HCT116 (cell line): Measurements from ENCODE around the gene ZBTB49. TPM values are rescaled to one million over a fixed set of nuclear protein-coding genes. Genes with fewer than 3 reads are reported as not detected.

Experiments
- ATAC-seq: fragments of 200-7000 bp; cut with Tn5 transposase; 2 replicates; pipeline ENCODE4 v1.9.1; 2020; ENCODE audit warnings: mild to moderate bottlenecking, moderate library complexity
- BruUV-seq: library from RNA; stranded (reverse); fragments of 400-500 nt; replicated peaks from 2 replicates; lab custom pipeline; 2021; lab: Mats Ljungman, UMichigan
- CTCF ChIA-PET: fragments of 300-600 bp; sonication (Branson Sonifier 250); formaldehyde crosslinking; loops from one replicate; lab custom pipeline; 2021; ENCODE audit warnings: antibody characterized with exemption; lab: Charles Lee
- POLR2A ChIA-PET: fragments of 300-600, 350-600 bp; sonication (Branson Sonifier 250); formaldehyde crosslinking; loops from one replicate; lab custom pipeline; 2021; ENCODE audit warnings: antibody characterized with exemption; lab: Charles Lee
- RAD21 ChIA-PET, 2 experiments: fragments of 300-600 bp; sonication (Branson Sonifier 250); formaldehyde crosslinking; loops; one replicate each; lab custom pipeline; 2023; ENCODE audit warnings: low total read pairs in 2 of 2; ENCODE audit not compliant: uncharacterized antibody in 2 of 2, unreplicated experiment in 2 of 2, low non-redundant PET in 1 of 2; lab: Charles Lee
- DNase-seq: peaks from one replicate; pipeline ENCODE4 v3.0.0-alpha.2; 2010; ENCODE audit warnings: low read depth, low spot score
- H2AFZ ChIP-seq: fragments of 200-600 bp; shearing (Covaris generic), sonication (generic); 2 replicates; pipeline ENCODE4 v1.6.1; 2017; ENCODE audit warnings: low read depth, mixed run types, mixed read lengths, antibody characterized with exemption, low read length; ENCODE audit not compliant: poor library complexity, severe bottlenecking
- H3K27ac ChIP-seq: 2 replicates; pipeline ENCODE4 v1.5.1; 2012; ENCODE audit warnings: low read depth, low read length
- H3K27me3 ChIP-seq: fragments of 200-600 bp; sonication (generic); 2 replicates; pipeline ENCODE4 v1.6.1; 2016; ENCODE audit warnings: mixed run types, low read length, mixed read lengths; ENCODE audit not compliant: insufficient read depth
- H3K36me3 ChIP-seq, 2 experiments: fragments of 200-500 bp in 1 of 2; fragments of 200-600 bp in 1 of 2; sonication (Bioruptor generic) in 1 of 2; sonication (generic) in 1 of 2; 2 replicates each; pipeline versions ENCODE4 v1.5.1 to v1.6.1; 2014 to 2016; ENCODE audit warnings: low read length in 2 of 2, inconsistent platforms in 1 of 2, mixed read lengths in 1 of 2, mixed run types in 1 of 2; ENCODE audit not compliant: insufficient read depth in 2 of 2, control insufficient read depth in 1 of 2
- H3K4me1 ChIP-seq, 2 experiments: fragments of 200-600 bp in 1 of 2; sonication (generic) in 1 of 2; 2 replicates each; pipeline versions ENCODE4 v1.5.1 to v1.6.1; 2012 to 2017; ENCODE audit warnings: low read length in 2 of 2, inconsistent platforms in 1 of 2, mild to moderate bottlenecking in 1 of 2, mixed read lengths in 1 of 2, mixed run types in 1 of 2, moderate library complexity in 1 of 2; ENCODE audit not compliant: insufficient read depth in 2 of 2, control insufficient read depth in 1 of 2
- H3K4me2 ChIP-seq: fragments of 200-600 bp; sonication (generic); 2 replicates; pipeline ENCODE4 v1.6.1; 2017; ENCODE audit warnings: mixed run types, low read length, mixed read lengths
- H3K4me3 ChIP-seq, 2 experiments: fragments of 200-600 bp in 1 of 2; sonication (generic) in 1 of 2; replicated peaks in 1 of 2; 2 replicates each; pipeline ENCODE4 v1.5.1; 2011 to 2016; ENCODE audit warnings: low read length in 2 of 2, control low read depth in 1 of 2, low read depth in 1 of 2, mild to moderate bottlenecking in 1 of 2, mixed read lengths in 1 of 2, mixed run types in 1 of 2
- H3K79me2 ChIP-seq: fragments of 200-600 bp; sonication (generic); 2 replicates; pipeline ENCODE4 v1.6.1; 2017; ENCODE audit warnings: mild to moderate bottlenecking, mixed run types, low read length, moderate library complexity, mixed read lengths; ENCODE audit not compliant: insufficient read depth
- H3K9ac ChIP-seq: fragments of 200-600 bp; sonication (generic); 2 replicates; pipeline ENCODE4 v1.6.1; 2016; ENCODE audit warnings: low read length, mixed read lengths
- H3K9me2 ChIP-seq: fragments of 200-600 bp; sonication (generic), shearing (Covaris generic); 2 replicates; pipeline ENCODE4 v1.6.1; 2017; ENCODE audit warnings: mixed run types, mild to moderate bottlenecking, moderate library complexity; ENCODE audit not compliant: insufficient read depth
- H3K9me3 ChIP-seq, 2 experiments: fragments of 200-500 bp in 1 of 2; fragments of 200-600 bp in 1 of 2; sonication (Bioruptor generic) in 1 of 2; sonication (generic) in 1 of 2; 2 replicates each; pipeline ENCODE4 v1.6.1; 2014 to 2017; ENCODE audit warnings: low read length in 2 of 2, mixed read lengths in 2 of 2, inconsistent platforms in 1 of 2, low read depth in 1 of 2, mild to moderate bottlenecking in 1 of 2, mixed run types in 1 of 2, moderate library complexity in 1 of 2; ENCODE audit not compliant: control insufficient read depth in 1 of 2, insufficient read depth in 1 of 2
- H4K20me1 ChIP-seq: fragments of 200-600 bp; sonication (generic), shearing (Covaris generic); 2 replicates; pipeline ENCODE4 v1.6.1; 2017; ENCODE audit warnings: mixed run types, mild to moderate bottlenecking, moderate library complexity; ENCODE audit not compliant: insufficient read depth
- CEBPB ChIP-seq: IDR thresholded peaks from 2 replicates; pipeline ENCODE4 v1.6.1; 2012; ENCODE audit warnings: low read depth
- ELF1 ChIP-seq: IDR thresholded peaks from 2 replicates; pipeline ENCODE4 v1.6.1; 2012; ENCODE audit warnings: low read depth, borderline replicate concordance
- EZH2phosphoT487 ChIP-seq: fragments of 200-600 bp; IDR thresholded peaks from 2 replicates; pipeline ENCODE4 v1.6.1; 2018; ENCODE audit warnings: antibody characterized with exemption, borderline replicate concordance
- FOSL1 ChIP-seq: IDR thresholded peaks from 2 replicates; pipeline ENCODE4 v1.6.1; 2012; ENCODE audit warnings: low read depth
- POLR2A ChIP-seq: IDR thresholded peaks from 2 replicates; pipeline ENCODE4 v1.7.0; 2011; ENCODE audit warnings: borderline replicate concordance; ENCODE audit not compliant: insufficient read depth, insufficient read length; ENCODE audit errors: extremely low read depth
- POLR2AphosphoS5 ChIP-seq: IDR thresholded peaks from 2 replicates; pipeline ENCODE4 v1.6.1; 2011; ENCODE audit warnings: mild to moderate bottlenecking, low read depth, low read length, moderate library complexity
- RAD21 ChIP-seq: IDR thresholded peaks from 2 replicates; pipeline ENCODE4 v1.6.1; 2012; ENCODE audit warnings: low read depth, mild to moderate bottlenecking
- SRF ChIP-seq: IDR thresholded peaks from 2 replicates; pipeline ENCODE4 v1.6.1; 2012; ENCODE audit warnings: low read depth
- YY1 ChIP-seq: IDR thresholded peaks from 2 replicates; pipeline ENCODE4 v1.6.1; 2011; ENCODE audit warnings: low read length, low read depth, moderate library complexity, mild to moderate bottlenecking; ENCODE audit not compliant: insufficient replicate concordance; ENCODE audit errors: extremely low read depth
- ZBTB33 ChIP-seq: IDR thresholded peaks from 2 replicates; pipeline ENCODE4 v1.6.1; 2011; ENCODE audit warnings: mild to moderate bottlenecking, low read length, moderate library complexity; ENCODE audit not compliant: insufficient replicate concordance; ENCODE audit errors: extremely low read depth
- ZFX ChIP-seq: fragments of 450-650 bp; IDR thresholded peaks from 2 replicates; pipeline ENCODE4 v1.6.1; 2017
- intact Hi-C: fragments of 100-400 bp; cut with micrococcal nuclease; formaldehyde crosslinking; loops from 2 replicates; pipeline ENCODE4 v1.10.0; 2022
- total RNA-seq: library from RNA; stranded (reverse); gene quantifications from one replicate; pipeline ENCODE4 v1.2.1, GENCODE V29; 2021; ENCODE audit not compliant: unreplicated experiment
- TF ChIP-seq, protein P1 (sequence below): IDR thresholded peaks from 2 replicates; pipeline ENCODE4 v1.6.1; 2012
- TF ChIP-seq, protein P2 (sequence below), 3 experiments: fragments of 200-600 bp in 1 of 3; sonication (generic) in 1 of 3; IDR thresholded peaks in 2 of 3; conservative IDR thresholded peaks in 1 of 3; 2 replicates each; pipeline ENCODE4 v1.5.1; 2012 to 2017; ENCODE audit warnings: low read depth in 2 of 3, low read length in 2 of 3, antibody characterized with exemption in 1 of 3, borderline replicate concordance in 1 of 3, control low read depth in 1 of 3, mild to moderate bottlenecking in 1 of 3, mixed read lengths in 1 of 3, mixed run types in 1 of 3, moderate library complexity in 1 of 3; ENCODE audit not compliant: insufficient read depth in 1 of 3
- TF ChIP-seq, protein P3 (sequence below): IDR thresholded peaks from 2 replicates; pipeline ENCODE4 v1.6.1; 2012

ZBTB49 gene
- total RNA-seq, 1 experiment from 2014 or later, result 3.9 TPM

DNA sequence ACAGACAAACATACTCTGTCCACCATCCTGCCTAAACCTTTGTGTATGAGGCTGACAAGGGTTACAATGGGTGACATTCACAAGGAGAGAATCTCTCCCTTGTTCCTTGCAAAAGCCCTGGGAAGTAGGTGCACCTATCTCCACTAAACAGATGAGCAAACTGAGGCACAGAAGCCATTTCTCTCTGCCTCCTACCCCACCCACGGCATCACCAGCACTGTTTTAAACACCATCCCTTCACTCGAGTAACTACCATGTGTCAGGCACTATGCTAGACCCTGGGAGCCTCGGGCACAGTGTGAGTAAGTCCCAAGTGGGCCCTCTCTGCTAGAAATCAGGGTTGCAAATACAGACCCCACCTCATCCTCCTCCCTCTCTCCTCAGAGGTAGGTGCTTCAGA lies 996 bp upstream of the ZBTB49 start:
- TF ChIP-seq POLR2A (no peak), ELF1 (no peak)
- TF ChIP-seq, all 23 proteins: peak for 0
- CTCF ChIA-PET, result no interaction called here
- Histone ChIP-seq H4K20me1 (no peaks in the 10 kb centered on the region), H3K36me3 (peaks cover 12 to 28% of the 10 kb centered on the region in 2 experiments; a peak in 3 of 4 replicates), H3K4me1 (peaks cover 3 to 21% of the 10 kb centered on the region in 2 experiments; a peak in 3 of 4 replicates), H3K79me2 (peaks cover 80% of the 10 kb centered on the region), H3K27me3 (no peaks in the 10 kb centered on the region), H3K4me2 (peak overlapping the region; percentile 82), H3K9ac (peak overlapping the region; percentile 95), H3K4me3 (peak overlapping the region; percentile 93 to 99), H3K27ac (no peak overlapping the region), H2AFZ (no peak overlapping the region), H3K9me3 (no peaks in the 10 kb centered on the region), H3K9me2 (no peaks in the 10 kb centered on the region)
- intact Hi-C loops, result no loop called here
- BruUV-seq, result no TSS peak
- DNase-seq (no peak), ATAC-seq (no peak)
- POLR2A ChIA-PET, result no interaction called here
- RAD21 ChIA-PET, result no interaction called here

DNA sequence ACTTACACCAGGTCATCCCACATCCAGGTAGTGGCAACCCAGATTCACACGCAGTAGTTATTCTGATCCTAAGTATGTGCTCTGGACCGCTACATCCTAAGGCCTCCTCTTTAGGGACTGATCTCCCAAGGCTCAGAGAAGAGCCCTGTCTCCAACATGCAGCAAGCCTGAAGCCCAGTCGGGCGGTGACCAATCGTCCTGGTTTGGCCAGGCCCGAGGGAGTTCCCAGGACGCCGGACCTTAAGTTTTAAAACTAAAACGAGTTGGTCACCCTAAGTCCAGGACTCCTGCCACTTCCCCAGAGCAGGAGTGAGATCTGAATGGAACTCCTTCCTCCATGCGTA lies 482 bp upstream of the ZBTB49 start:
- Histone ChIP-seq H3K9ac (peak overlapping the region; percentile 95), H3K9me3 (no peaks in the 10 kb centered on the region), H3K79me2 (peaks cover 74% of the 10 kb centered on the region), H4K20me1 (no peaks in the 10 kb centered on the region), H3K4me1 (peaks cover 3 to 21% of the 10 kb centered on the region in 2 experiments; a peak in 3 of 4 replicates), H3K4me2 (peak overlapping the region; percentile 82), H3K27me3 (no peaks in the 10 kb centered on the region), H3K4me3 (peak overlapping the region; percentile 93 to 99), H3K27ac (peak overlapping the region; percentile 39), H3K9me2 (no peaks in the 10 kb centered on the region), H3K36me3 (peaks cover 7 to 23% of the 10 kb centered on the region in 2 experiments; a peak in 2 of 4 replicates), H2AFZ (no peak overlapping the region)
- RAD21 ChIA-PET, result no interaction called here
- ATAC-seq (peak; percentile 32), DNase-seq (no peak)
- intact Hi-C loops, result no loop called here
- TSS peak; percentile 64 for BruUV-seq
- POLR2A ChIA-PET, result no interaction called here
- CTCF ChIA-PET, result interaction anchor here (1.2 kb wide), 1 partner anchor 29 kb away, joined by 3 read pairs; no protein-coding TSS in a partner anchor
- no peak for TF ChIP-seq FOSL1
- no peak for TF ChIP-seq POLR2AphosphoS5
- TF ChIP-seq ZBTB33, result no peak
- TF ChIP-seq SRF, result no peak
- no peak for TF ChIP-seq ZFX
- TF ChIP-seq, protein P1, sequence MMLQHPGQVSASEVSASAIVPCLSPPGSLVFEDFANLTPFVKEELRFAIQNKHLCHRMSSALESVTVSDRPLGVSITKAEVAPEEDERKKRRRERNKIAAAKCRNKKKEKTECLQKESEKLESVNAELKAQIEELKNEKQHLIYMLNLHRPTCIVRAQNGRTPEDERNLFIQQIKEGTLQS, result no peak
- no peak for TF ChIP-seq EZH2phosphoT487
- TF ChIP-seq CEBPB, result no peak
- TF ChIP-seq YY1, result no peak
- TF ChIP-seq, protein P2, sequence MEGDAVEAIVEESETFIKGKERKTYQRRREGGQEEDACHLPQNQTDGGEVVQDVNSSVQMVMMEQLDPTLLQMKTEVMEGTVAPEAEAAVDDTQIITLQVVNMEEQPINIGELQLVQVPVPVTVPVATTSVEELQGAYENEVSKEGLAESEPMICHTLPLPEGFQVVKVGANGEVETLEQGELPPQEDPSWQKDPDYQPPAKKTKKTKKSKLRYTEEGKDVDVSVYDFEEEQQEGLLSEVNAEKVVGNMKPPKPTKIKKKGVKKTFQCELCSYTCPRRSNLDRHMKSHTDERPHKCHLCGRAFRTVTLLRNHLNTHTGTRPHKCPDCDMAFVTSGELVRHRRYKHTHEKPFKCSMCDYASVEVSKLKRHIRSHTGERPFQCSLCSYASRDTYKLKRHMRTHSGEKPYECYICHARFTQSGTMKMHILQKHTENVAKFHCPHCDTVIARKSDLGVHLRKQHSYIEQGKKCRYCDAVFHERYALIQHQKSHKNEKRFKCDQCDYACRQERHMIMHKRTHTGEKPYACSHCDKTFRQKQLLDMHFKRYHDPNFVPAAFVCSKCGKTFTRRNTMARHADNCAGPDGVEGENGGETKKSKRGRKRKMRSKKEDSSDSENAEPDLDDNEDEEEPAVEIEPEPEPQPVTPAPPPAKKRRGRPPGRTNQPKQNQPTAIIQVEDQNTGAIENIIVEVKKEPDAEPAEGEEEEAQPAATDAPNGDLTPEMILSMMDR (IDR thresholded peaks at IDR 0.05 in 2 of 3, conservative IDR thresholded peaks at IDR 0.05 in 1 of 3; ENCODE audit: borderline replicate concordance in 1 of 3, insufficient read depth in 1 of 3, low read depth in 2 of 3, low read length in 2 of 3), result no peak
- TF ChIP-seq, protein P3, sequence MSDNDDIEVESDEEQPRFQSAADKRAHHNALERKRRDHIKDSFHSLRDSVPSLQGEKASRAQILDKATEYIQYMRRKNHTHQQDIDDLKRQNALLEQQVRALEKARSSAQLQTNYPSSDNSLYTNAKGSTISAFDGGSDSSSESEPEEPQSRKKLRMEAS, result no peak
- no peak for TF ChIP-seq RAD21
- no peak for TF ChIP-seq ELF1
- no peak for TF ChIP-seq POLR2A
